HG03520 (cell line): ENCODE results near the gene PPDPF.
"Not testable (repeated sequence)": the region's sequence is repeated elsewhere in the genome, so short reads cannot be mapped to it uniquely, and the experiment has no call there.

ENCODE experiments used
- ATAC-seq: cut with Tn5 transposase; IDR thresholded peaks from one replicate; pipeline ENCODE4 v1.9.1; 2021; ENCODE audit warnings: mild to moderate bottlenecking, moderate library complexity; ENCODE audit not compliant: unreplicated experiment

The PPDPF gene

GRCh38 chr20:63547725-63548480, 27.3 kb downstream of the PPDPF start, which contains the start of gene SRMS:
Gene SRMS, minus strand, starts transcription at chr20:63547749. Its CDS starts 286 bp downstream, at chr20:63547463.
- no peak for ATAC-seq

- no peak for ATAC-seq
Measured at GRCh38 chr20:63548542-63548941, 28.0 kb downstream of the PPDPF start.

- no peak for ATAC-seq
Measured at GRCh38 chr20:63549019-63549418, 28.5 kb downstream of the PPDPF start.

DNA sequence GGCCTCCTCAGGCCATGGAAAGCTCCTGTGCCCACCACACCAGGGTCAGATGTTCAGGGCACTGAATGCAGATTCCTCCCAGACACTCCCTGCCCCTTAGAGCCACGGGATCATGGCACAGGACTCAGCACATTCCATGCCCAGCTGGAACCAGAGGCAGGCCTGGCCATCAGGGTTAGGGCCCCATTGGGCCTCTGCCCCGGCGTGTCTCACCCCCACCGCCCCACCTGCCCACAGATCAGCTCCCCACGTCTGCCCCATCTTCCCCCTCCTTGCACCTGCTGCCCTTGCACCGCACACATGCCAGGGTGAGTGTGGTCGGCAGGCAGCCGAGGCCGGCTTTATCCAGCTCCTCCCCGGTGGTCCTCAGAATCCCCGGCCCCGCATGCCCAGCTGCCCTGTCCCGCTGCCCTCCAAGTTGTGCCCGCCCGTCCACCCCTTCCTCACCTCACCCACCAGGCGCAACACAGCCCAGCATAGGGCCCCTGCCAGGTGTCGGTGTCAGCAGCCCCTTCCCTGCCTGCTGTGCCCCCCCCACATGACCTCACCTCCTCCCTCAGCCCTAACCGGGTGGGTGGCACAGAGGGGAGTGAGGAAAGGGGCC, 29.2 kb downstream of the PPDPF start:
- ATAC-seq = no peak

DNA sequence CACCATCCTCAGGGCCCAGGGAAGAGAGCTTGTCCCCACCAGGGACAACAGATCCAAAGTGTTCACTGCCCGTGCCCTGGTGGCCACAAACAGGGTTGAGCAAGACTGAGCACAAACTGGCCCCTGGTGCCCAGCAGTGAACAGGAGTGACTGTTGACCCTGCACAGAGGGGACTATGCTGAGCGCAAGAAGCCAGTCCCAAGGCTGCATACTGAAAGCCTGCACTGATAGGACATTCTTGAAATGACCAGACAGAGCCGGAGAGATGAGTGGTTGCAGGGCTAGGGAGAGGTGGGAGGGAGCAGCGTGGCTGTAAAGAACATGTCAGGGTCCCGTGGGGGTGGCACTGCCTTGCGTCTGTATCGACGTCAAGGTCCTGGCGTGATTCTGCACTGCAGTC, 30.5 kb downstream of the PPDPF start:
- no peak for ATAC-seq

- ATAC-seq = no peak
Measured at GRCh38 chr20:63552481-63553249, 32.1 kb downstream of the PPDPF start.

- ATAC-seq = no peak
Measured at GRCh38 chr20:63553251-63553932, 32.8 kb downstream of the PPDPF start.

GRCh38 chr20:63553933-63554290, 33.3 kb downstream of the PPDPF start, which contains the start of gene FNDC11:
Gene FNDC11, plus strand, starts transcription at chr20:63554159. Its CDS starts 1,505 bp downstream, at chr20:63555664.
- ATAC-seq = no peak

GRCh38 chr20:63554361-63555278, 34.1 kb downstream of the PPDPF start:
- no peak for ATAC-seq

DNA sequence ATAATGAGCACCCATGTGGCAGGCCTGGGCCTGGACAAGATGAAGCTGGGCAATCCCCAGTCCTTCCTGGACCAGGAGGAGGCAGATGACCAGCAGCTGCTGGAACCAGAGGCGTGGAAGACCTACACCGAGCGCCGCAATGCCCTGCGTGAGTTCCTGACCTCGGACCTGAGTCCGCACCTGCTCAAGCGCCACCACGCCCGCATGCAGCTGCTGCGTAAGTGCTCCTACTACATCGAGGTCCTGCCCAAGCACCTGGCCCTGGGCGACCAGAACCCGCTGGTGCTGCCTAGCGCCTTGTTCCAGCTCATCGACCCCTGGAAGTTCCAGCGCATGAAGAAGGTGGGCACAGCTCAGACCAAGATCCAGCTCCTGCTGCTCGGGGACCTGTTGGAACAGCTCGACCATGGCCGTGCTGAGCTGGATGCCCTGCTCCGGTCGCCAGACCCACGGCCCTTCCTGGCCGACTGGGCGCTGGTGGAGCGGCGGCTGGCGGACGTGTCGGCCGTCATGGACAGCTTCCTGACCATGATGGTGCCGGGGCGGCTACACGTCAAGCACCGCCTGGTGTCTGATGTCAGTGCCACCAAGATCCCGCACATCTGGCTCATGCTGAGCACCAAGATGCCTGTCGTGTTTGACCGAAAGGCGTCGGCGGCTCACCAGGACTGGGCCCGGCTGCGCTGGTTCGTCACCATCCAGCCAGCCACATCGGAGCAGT, 35.3 kb downstream of the PPDPF start:
- no peak for ATAC-seq

GRCh38 chr20:63556873-63557478, 36.4 kb downstream of the PPDPF start:
- ATAC-seq = no peak

- no peak for ATAC-seq
Measured at GRCh38 chr20:63557481-63557891, 36.9 kb downstream of the PPDPF start.

GRCh38 chr20:63558804-63559484, 38.4 kb downstream of the PPDPF start:
- ATAC-seq = no peak

DNA sequence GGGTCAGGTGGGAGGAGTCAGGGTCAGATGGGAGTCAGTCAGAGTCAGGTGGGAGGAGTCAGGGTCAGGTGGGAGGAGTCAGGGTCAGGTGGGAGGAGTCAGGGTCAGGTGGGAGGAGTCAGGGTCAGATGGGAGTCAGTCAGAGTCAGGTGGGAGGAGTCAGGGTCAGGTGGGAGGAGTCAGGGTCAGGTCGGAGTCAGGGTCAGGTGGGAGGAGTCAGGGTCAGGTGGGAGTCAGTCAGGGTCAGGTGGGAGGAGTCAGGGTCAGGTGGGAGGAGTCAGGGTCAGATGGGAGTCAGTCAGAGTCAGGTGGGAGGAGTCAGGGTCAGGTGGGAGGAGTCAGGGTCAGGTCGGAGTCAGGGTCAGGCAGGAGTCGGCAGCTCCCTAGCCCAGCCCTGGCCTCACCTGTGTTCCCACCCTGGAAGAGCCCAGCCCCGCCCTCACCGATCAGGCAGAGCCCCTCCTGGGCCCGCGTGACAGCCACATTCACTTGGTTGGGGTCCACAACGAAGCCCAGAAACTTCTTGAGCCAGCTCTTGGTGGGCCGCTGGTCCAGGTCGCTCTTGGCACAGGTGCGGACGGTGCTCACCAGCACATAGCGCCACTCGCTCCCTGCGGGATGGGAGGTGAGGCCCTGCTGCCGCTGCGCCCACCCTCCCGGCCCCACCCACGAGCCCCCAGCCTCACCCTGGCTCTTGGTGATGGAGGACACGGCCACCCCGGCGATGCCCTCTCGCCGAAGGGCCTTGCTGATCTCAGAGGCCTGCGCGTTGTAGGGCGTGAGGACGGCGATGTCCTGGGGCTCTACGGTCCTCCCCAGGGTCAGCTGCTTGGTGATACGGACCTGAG, 39.1 kb downstream of the PPDPF start:
- ATAC-seq = not testable (repeated sequence)

GRCh38 chr20:63560333-63560805, 39.8 kb downstream of the PPDPF start:
- no peak for ATAC-seq

GRCh38 chr20:63560856-63561609, 40.5 kb downstream of the PPDPF start:
- ATAC-seq = no peak
